IMR-90 (cell line): ENCODE data around the gene NDST1.

ENCODE experiments used
- BHLHE40 ChIP-seq: fragments of 150-350 bp; IDR thresholded peaks from 2 replicates; pipeline ENCODE4 v1.6.1; 2016; ENCODE audit warnings: mild to moderate bottlenecking, low read depth, low read length
- CEBPB ChIP-seq: IDR thresholded peaks from 2 replicates; pipeline ENCODE4 v1.6.1; 2012; ENCODE audit warnings: low read depth, low read length, improper control_type of control experiment
- CTCF ChIP-seq: conservative IDR thresholded peaks from 2 replicates; pipeline ENCODE4 v1.5.1; 2012; ENCODE audit warnings: mild to moderate bottlenecking, low read depth, low read length, improper control_type of control experiment
- FOS ChIP-seq: fragments of 150-350 bp; IDR thresholded peaks from 2 replicates; pipeline ENCODE4 v1.6.1; 2016; ENCODE audit warnings: low read depth, low read length
- MAFK ChIP-seq: IDR thresholded peaks from 2 replicates; pipeline ENCODE4 v1.6.1; 2012; ENCODE audit warnings: low read depth, low read length, improper control_type of control experiment
- MXI1 ChIP-seq: IDR thresholded peaks from 2 replicates; pipeline ENCODE4 v1.6.1; 2012; ENCODE audit warnings: low read depth, mild to moderate bottlenecking, low read length, moderate library complexity, borderline replicate concordance
- POLR2A ChIP-seq: IDR thresholded peaks from 2 replicates; pipeline ENCODE4 v1.6.1; 2012; ENCODE audit warnings: mild to moderate bottlenecking, low read depth, low read length
- RAD21 ChIP-seq: IDR thresholded peaks from 2 replicates; pipeline ENCODE4 v1.6.1; 2012; ENCODE audit warnings: low read length, improper control_type of control experiment
- SMC3 ChIP-seq: fragments of 150-350 bp; IDR thresholded peaks from 2 replicates; pipeline ENCODE4 v1.6.1; 2016; ENCODE audit warnings: low read depth, mild to moderate bottlenecking, antibody characterized with exemption, low read length, moderate library complexity
- TF ChIP-seq, protein P1 (sequence below): fragments of 150-350 bp; IDR thresholded peaks from 2 replicates; pipeline ENCODE4 v1.6.1; 2017; ENCODE audit warnings: mild to moderate bottlenecking, antibody characterized with exemption, low read length, low read depth

DNA sequence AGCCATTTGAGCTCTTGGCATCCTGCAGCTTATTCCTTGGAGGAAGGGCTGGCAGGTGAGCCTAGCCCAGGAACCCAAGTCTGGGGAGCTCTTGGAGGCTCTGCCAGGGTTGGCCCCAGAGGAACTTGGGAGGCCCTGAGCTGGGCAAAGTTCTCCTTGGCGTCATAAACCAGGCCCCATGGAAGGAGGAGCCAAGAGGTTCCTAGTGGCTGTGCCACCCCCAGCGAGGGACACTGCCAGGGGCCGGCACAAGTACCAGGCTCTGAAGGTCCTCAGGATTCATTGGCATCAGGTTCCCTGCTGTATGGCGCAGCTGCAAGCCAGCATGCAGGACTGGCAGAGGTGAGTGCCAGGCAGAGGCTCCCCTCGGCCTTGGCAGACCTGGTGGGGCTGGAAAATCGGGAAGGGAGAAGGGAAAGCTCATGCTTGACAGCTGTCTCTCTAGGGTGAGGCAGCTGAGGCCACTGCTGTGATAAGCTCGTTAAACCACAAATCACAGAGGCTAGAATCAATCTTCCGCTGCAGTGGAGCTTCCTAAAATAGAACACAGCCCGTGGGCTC is 77.9 kb downstream of the NDST1 start:
- TF ChIP-seq, protein P1, sequence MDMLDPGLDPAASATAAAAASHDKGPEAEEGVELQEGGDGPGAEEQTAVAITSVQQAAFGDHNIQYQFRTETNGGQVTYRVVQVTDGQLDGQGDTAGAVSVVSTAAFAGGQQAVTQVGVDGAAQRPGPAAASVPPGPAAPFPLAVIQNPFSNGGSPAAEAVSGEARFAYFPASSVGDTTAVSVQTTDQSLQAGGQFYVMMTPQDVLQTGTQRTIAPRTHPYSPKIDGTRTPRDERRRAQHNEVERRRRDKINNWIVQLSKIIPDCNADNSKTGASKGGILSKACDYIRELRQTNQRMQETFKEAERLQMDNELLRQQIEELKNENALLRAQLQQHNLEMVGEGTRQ: no peak
- TF ChIP-seq CTCF: no peak
- no peak for TF ChIP-seq POLR2A
- no peak for TF ChIP-seq SMC3
- no peak for TF ChIP-seq FOS
- TF ChIP-seq CEBPB: no peak
- no peak for TF ChIP-seq RAD21
- no peak for TF ChIP-seq MXI1
- TF ChIP-seq MAFK: no peak
- no peak for TF ChIP-seq BHLHE40
